Vagina (tissue), 2 donors: Measurements from ENCODE around the gene PRTG.

ENCODE experiments used
- CTCF ChIP-seq, 3 experiments: fragments of 450-650 bp in 2 of 3; fragments of 200-600 bp in 1 of 3; sonication (generic) in 1 of 3; IDR thresholded peaks; one replicate each; pipeline ENCODE4 v1.5.1; 2017 to 2019; ENCODE audit warnings: antibody characterized with exemption in 3 of 3, mild to moderate bottlenecking in 2 of 3, moderate library complexity in 2 of 3
- POLR2A ChIP-seq, 2 donors: fragments of 450-650 bp; IDR thresholded peaks; one replicate each; pipeline ENCODE4 v1.6.1; 2017; ENCODE audit warnings: antibody characterized with exemption in 2 of 2, mild to moderate bottlenecking in 2 of 2, moderate library complexity in 2 of 2
- POLR2AphosphoS5 ChIP-seq, 2 donors: sonication (generic); formaldehyde crosslinking; IDR thresholded peaks; one replicate each; pipeline ENCODE4 v1.9.0; 2017; ENCODE audit warnings: antibody characterized with exemption in 2 of 2, mild to moderate bottlenecking in 2 of 2, low read depth in 1 of 2; ENCODE audit not compliant: insufficient read depth in 1 of 2

- TF ChIP-seq CTCF (IDR thresholded peaks at IDR 0.05) (no peak), POLR2AphosphoS5 (IDR thresholded peaks at IDR 0.05; ENCODE audit: insufficient read depth in 1 of 2, low read depth in 1 of 2) (no peak), POLR2A (IDR thresholded peaks at IDR 0.05) (no peak)
Observed at GRCh38 chr15:55708720-55709119, 34.2 kb downstream of the PRTG start.
